PC-9 (cell line): Measurements from ENCODE around the gene CACNA1D. TPM values are rescaled to one million over a fixed set of nuclear protein-coding genes. Genes with fewer than 3 reads are reported as not detected.

ENCODE experiments used
- BruUV-seq: library from RNA; stranded (reverse); fragments of 400-500 nt; replicated peaks from 2 replicates; lab custom pipeline; 2021; lab: Mats Ljungman, UMichigan
- CTCF ChIA-PET: fragments of 300-600 bp; sonication (Branson Sonifier 250); formaldehyde crosslinking; loops from one replicate; lab custom pipeline; 2022; ENCODE audit warnings: antibody characterized with exemption; lab: Charles Lee
- POLR2A ChIA-PET: fragments of 300-600 bp; sonication (Branson Sonifier 250); formaldehyde crosslinking; loops from one replicate; lab custom pipeline; 2022; ENCODE audit warnings: antibody characterized with exemption; ENCODE audit not compliant: unreplicated experiment; lab: Charles Lee
- DNase-seq, 2 experiments: peaks; one replicate each; pipeline versions ENCODE4 v3.0.0 to v3.0.0-alpha.2; 2015 to 2022; ENCODE audit warnings: mixed read lengths in 1 of 2
- H2AFZ ChIP-seq: fragments of 200-600 bp; sonication (generic); 2 replicates; pipeline ENCODE4 v1.8.1; 2017; ENCODE audit warnings: antibody characterized with exemption
- H3F3A ChIP-seq: fragments of 200-600 bp; sonication (generic); 2 replicates; pipeline ENCODE4 v1.8.1; 2017; ENCODE audit warnings: antibody characterized with exemption, mild to moderate bottlenecking, low read depth; ENCODE audit not compliant: insufficient read depth
- H3K27ac ChIP-seq: fragments of 200-600 bp; sonication (generic); 2 replicates; pipeline ENCODE4 v1.6.1; 2016; ENCODE audit warnings: mixed run types
- H3K27me3 ChIP-seq: fragments of 200-600 bp; sonication (generic); 2 replicates; pipeline ENCODE4 v1.6.1; 2016; ENCODE audit warnings: low read depth, mixed run types; ENCODE audit not compliant: insufficient read depth
- H3K36me3 ChIP-seq: fragments of 200-600 bp; sonication (generic); 2 replicates; pipeline ENCODE4 v1.6.1; 2016; ENCODE audit warnings: low read depth, mixed run types
- H3K4me1 ChIP-seq: fragments of 200-600 bp; sonication (generic); replicated peaks from 2 replicates; pipeline ENCODE4 v1.6.1; 2016; ENCODE audit warnings: mixed run types; ENCODE audit not compliant: insufficient read depth
- H3K4me2 ChIP-seq: fragments of 200-600 bp; sonication (generic); 2 replicates; pipeline ENCODE4 v1.6.1; 2017; ENCODE audit warnings: mixed run types
- H3K4me3 ChIP-seq: fragments of 200-600 bp; sonication (generic); 2 replicates; pipeline ENCODE4 v1.6.1; 2016; ENCODE audit warnings: mixed run types
- H3K79me2 ChIP-seq: fragments of 200-600 bp; sonication (generic); 2 replicates; pipeline ENCODE4 v1.6.1; 2017; ENCODE audit warnings: low read depth, mixed run types
- H3K9me2 ChIP-seq: fragments of 200-600 bp; sonication (generic); 2 replicates; pipeline ENCODE4 v1.8.1; 2017; ENCODE audit warnings: mild to moderate bottlenecking; ENCODE audit not compliant: insufficient read depth
- H3K9me3 ChIP-seq: fragments of 200-600 bp; sonication (generic); 2 replicates; pipeline ENCODE4 v1.8.1; 2016; ENCODE audit warnings: low read depth; ENCODE audit not compliant: insufficient read depth
- H4K20me1 ChIP-seq: fragments of 200-600 bp; sonication (generic); 2 replicates; pipeline ENCODE4 v1.8.1; 2017; ENCODE audit not compliant: insufficient read depth
- CTCF ChIP-seq: fragments of 200-600 bp; sonication (generic); conservative IDR thresholded peaks from 2 replicates; pipeline ENCODE4 v1.6.1; 2017; ENCODE audit warnings: mixed run types, antibody characterized with exemption, mild to moderate bottlenecking, moderate library complexity
- EZH2 ChIP-seq: fragments of 200-600 bp; sonication (generic); IDR thresholded peaks from 2 replicates; pipeline ENCODE4 v1.8.0; 2017; ENCODE audit warnings: antibody characterized with exemption, low read depth
- intact Hi-C: fragments of 100-400 bp; cut with micrococcal nuclease; formaldehyde crosslinking; loops from one replicate; pipeline ENCODE4 v1.10.0; 2022; ENCODE audit not compliant: unreplicated experiment
- total RNA-seq: library from RNA; stranded (reverse); gene quantifications from 2 replicates; pipeline ENCODE4 v1.2.3, GENCODE V29; 2021

Gene CACNA1D
- total RNA-seq, 1 experiment from 2014 or later: not detected

GRCh38 chr3:53554559-53555067 lies 60.2 kb downstream of the CACNA1D start:
- Histone ChIP-seq H3K36me3 (no peaks in the 10 kb centered on the region), H3K4me2 (no peak overlapping the region), H3K27ac (no peak overlapping the region), H3F3A (no peaks in the 10 kb centered on the region), H3K9me2 (no peaks in the 10 kb centered on the region), H3K9me3 (peaks cover 3% of the 10 kb centered on the region; the same call in 1 of the 2 replicates), H4K20me1 (no peaks in the 10 kb centered on the region; the same call in 1 of the 2 replicates), H3K27me3 (peaks cover 81% of the 10 kb centered on the region), H3K79me2 (no peaks in the 10 kb centered on the region), H2AFZ (no peak overlapping the region), H3K4me3 (no peak overlapping the region), H3K4me1 (no peaks in the 10 kb centered on the region)
- no TSS peak for BruUV-seq
- intact Hi-C loops: no loop called here
- ChIA-PET CTCF (no interaction called here), POLR2A (no interaction called here)
- TF ChIP-seq EZH2 (no peak), CTCF (no peak)
- no peak for DNase-seq

- ChIA-PET POLR2A (no interaction called here), CTCF (no interaction called here)
- no peaks in the 10 kb centered on the region; the same call in 1 of the 2 replicates for H4K20me1 ChIP-seq
- DNase-seq: no peak
- H3F3A ChIP-seq: no peaks in the 10 kb centered on the region
- H2AFZ ChIP-seq: no peak overlapping the region
- peaks cover 3% of the 10 kb centered on the region; the same call in 1 of the 2 replicates for H3K9me3 ChIP-seq
- intact Hi-C loops: no loop called here
- H3K4me1 ChIP-seq: no peaks in the 10 kb centered on the region
- no peak overlapping the region for H3K4me2 ChIP-seq
- no peaks in the 10 kb centered on the region for H3K36me3 ChIP-seq
- H3K79me2 ChIP-seq: no peaks in the 10 kb centered on the region
- no peak overlapping the region for H3K27ac ChIP-seq
- no peak overlapping the region for H3K4me3 ChIP-seq
- no peaks in the 10 kb centered on the region for H3K9me2 ChIP-seq
- H3K27me3 ChIP-seq: peaks cover 79% of the 10 kb centered on the region
- no TSS peak for BruUV-seq
- no peak for TF ChIP-seq EZH2
- no peak for TF ChIP-seq CTCF
Measured at GRCh38 chr3:53555068-53555588, 60.7 kb downstream of the CACNA1D start.

GRCh38 chr3:53566461-53567145 lies 72.2 kb downstream of the CACNA1D start:
- no peaks in the 10 kb centered on the region for H4K20me1 ChIP-seq
- TF ChIP-seq EZH2 (no peak), CTCF (no peak)
- H3K4me1 ChIP-seq: no peaks in the 10 kb centered on the region
- POLR2A ChIA-PET: no interaction called here
- no peak for DNase-seq
- H3K4me2 ChIP-seq: no peak overlapping the region
- no peaks in the 10 kb centered on the region for H3K9me2 ChIP-seq
- H3K27me3 ChIP-seq: peaks cover 53% of the 10 kb centered on the region
- no peaks in the 10 kb centered on the region for H3K79me2 ChIP-seq
- H3K4me3 ChIP-seq: no peak overlapping the region
- intact Hi-C loops: no loop called here
- H3F3A ChIP-seq: no peaks in the 10 kb centered on the region
- no peak overlapping the region for H3K27ac ChIP-seq
- no peaks in the 10 kb centered on the region for H3K36me3 ChIP-seq
- CTCF ChIA-PET: no interaction called here
- no peak overlapping the region for H2AFZ ChIP-seq
- H3K9me3 ChIP-seq: no peaks in the 10 kb centered on the region
- BruUV-seq: no TSS peak
